GM12873 (cell line): ENCODE data around the gene PLEKHH2.

Source experiments
- TF ChIP-seq, protein P1 (sequence below): IDR thresholded peaks from 2 replicates; pipeline ENCODE4 v1.5.1; 2012; ENCODE audit warnings: low read depth, mild to moderate bottlenecking, moderate library complexity, low read length, control low read depth; ENCODE audit not compliant: insufficient read depth; ENCODE audit errors: missing control alignments

PLEKHH2 gene

DNA sequence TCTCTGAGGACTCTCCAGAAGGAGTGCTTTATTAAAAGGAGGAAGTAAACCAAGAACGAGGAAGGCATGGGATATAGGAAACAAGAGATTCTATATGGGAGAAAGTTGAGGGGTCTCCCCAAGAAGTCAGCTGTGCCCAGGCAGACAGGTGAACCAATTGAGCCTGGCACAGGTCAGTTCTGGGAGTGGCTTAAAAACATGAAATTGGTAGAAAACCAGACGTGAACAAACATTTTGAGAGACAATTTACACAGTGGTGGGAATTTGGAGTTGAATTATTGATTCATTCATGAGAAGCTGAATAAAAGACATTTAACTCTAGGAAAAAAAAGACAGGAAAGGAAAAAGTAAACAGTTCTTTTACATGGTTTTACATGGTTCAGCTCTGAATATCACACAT lies 16.4 kb downstream of the PLEKHH2 start:
- TF ChIP-seq, protein P1, sequence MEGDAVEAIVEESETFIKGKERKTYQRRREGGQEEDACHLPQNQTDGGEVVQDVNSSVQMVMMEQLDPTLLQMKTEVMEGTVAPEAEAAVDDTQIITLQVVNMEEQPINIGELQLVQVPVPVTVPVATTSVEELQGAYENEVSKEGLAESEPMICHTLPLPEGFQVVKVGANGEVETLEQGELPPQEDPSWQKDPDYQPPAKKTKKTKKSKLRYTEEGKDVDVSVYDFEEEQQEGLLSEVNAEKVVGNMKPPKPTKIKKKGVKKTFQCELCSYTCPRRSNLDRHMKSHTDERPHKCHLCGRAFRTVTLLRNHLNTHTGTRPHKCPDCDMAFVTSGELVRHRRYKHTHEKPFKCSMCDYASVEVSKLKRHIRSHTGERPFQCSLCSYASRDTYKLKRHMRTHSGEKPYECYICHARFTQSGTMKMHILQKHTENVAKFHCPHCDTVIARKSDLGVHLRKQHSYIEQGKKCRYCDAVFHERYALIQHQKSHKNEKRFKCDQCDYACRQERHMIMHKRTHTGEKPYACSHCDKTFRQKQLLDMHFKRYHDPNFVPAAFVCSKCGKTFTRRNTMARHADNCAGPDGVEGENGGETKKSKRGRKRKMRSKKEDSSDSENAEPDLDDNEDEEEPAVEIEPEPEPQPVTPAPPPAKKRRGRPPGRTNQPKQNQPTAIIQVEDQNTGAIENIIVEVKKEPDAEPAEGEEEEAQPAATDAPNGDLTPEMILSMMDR, result no peak

- TF ChIP-seq, protein P1, result no peak
Observed at GRCh38 chr2:43657241-43657640, 20.2 kb downstream of the PLEKHH2 start.

- TF ChIP-seq, protein P1, result no peak
Observed at GRCh38 chr2:43675646-43676321, 38.7 kb downstream of the PLEKHH2 start.

DNA sequence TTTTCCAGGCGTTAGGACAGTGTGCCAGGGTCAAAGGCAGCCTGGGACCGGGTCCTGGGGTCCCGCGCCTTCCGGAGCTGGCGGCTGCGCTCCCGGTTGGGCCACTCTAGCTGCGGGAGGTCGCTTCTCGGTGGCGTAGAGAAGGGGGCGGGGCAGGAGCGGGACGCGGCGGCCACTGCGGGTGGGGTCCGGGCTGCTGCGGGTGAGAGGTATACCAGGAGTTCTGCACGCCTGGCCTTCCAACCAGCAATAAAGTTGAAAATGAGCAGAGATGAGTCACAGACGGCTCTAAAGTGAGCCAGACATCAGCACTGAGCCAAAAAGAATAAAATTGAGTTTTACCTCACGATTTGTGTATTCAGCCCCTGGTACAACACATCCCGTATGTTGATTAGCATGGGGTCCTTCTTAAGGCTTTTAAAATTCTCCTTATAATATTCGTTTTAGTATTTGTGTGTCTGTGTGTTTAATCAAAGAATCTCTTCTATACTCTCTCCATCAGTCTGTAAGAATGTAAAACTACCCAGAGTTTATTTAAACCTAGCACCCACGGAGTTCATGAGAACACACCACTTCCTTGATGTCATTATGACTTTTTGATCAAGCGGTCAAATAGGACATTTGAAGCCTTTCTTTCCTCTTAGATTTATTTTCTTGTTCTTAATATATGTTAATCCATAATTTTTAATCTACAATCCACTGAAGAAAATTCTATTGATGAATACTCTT lies 39.4 kb downstream of the PLEKHH2 start, which contains the start of gene C1GALT1C1L:
TSS of gene C1GALT1C1L (minus strand) at position 108 of the 729 bp plus-strand sequence. CDS start at position 1, 107 bp downstream.
- TF ChIP-seq, protein P1, result no peak

- TF ChIP-seq, protein P1, result no peak
Observed at GRCh38 chr2:43685357-43685756, 48.3 kb downstream of the PLEKHH2 start.

GRCh38 chr2:43689999-43690398 lies 52.9 kb downstream of the PLEKHH2 start:
- TF ChIP-seq, protein P1, result no peak

DNA sequence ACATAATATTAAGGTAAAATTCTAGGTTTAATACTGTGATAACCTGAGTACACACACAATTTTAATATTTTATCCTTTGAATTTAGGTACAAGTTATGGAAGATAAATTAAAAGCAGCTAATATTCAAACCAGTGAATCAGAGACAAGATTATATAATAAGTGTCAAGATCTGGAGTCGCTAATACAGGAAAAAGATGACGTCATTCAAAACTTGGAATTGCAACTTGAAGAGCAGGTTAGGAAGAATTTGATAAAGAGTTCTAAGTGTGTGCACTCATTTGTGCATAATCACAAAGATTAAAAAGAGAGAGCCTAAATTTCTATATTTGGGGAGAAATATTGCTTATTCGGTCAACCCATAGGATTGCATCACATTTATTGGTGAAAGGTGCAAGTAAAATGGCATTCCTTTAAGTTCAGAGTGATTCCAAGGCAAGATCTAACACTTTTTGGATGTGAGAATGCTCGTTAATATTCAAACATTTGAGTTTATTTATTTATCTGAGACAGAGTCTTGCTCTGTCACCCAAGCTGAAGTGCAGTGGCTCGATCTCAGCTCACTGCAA lies 55.5 kb downstream of the PLEKHH2 start:
- TF ChIP-seq, protein P1, result no peak
